K562 (cell line): ENCODE data around the gene DNM1. TPM values are rescaled to one million over a fixed set of nuclear protein-coding genes. Genes with fewer than 3 reads are reported as not detected.
A peak's percentile ranks its signal among the peaks of the same experiment; 100 is the strongest.
"Not testable (repeated sequence)": the region's sequence is repeated elsewhere in the genome, so short reads cannot be mapped to it uniquely, and the experiment has no call there.

Experiments
- ATF4 ChIP-seq: fragments of 450-650 bp; formaldehyde crosslinking; IDR thresholded peaks from 2 replicates; pipeline ENCODE4 v1.4.0; 2022; ENCODE audit warnings: mild to moderate bottlenecking, moderate library complexity
- ERF ChIP-seq: fragments of 450-650 bp; formaldehyde crosslinking; IDR thresholded peaks from 2 replicates; pipeline ENCODE4 v1.4.0; 2020; ENCODE audit warnings: mild to moderate bottlenecking, mixed read lengths
- ETV1 ChIP-seq: fragments of 450-650 bp; conservative IDR thresholded peaks from 2 replicates; pipeline ENCODE4 v1.6.1; 2016; ENCODE audit warnings: missing genetic modification characterization, control low read depth, low read depth, missing compliant biosample characterization
- ID3 ChIP-seq, 2 experiments: fragments of 250-450 bp in 1 of 2; fragments of 450-650 bp in 1 of 2; sonication (Bioruptor Pico) in 1 of 2; IDR thresholded peaks; 2 replicates each; pipeline versions ENCODE4 v1.6.1 to v1.8.0; 2016 to 2021; ENCODE audit warnings: mild to moderate bottlenecking in 2 of 2, moderate library complexity in 2 of 2, missing compliant biosample characterization in 1 of 2, missing genetic modification characterization in 1 of 2
- JUN ChIP-seq, 2 experiments: sonication (generic) in 1 of 2; formaldehyde crosslinking in 1 of 2; IDR thresholded peaks; 2 replicates each; pipeline versions ENCODE4 v1.6.1 to v1.8.0; 2012 to 2022; ENCODE audit warnings: borderline replicate concordance in 2 of 2, mild to moderate bottlenecking in 2 of 2, improper control_type of control experiment in 1 of 2, low read depth in 1 of 2, low read length in 1 of 2, missing genetic modification reagents in 1 of 2
- JUNB ChIP-seq: fragments of 450-650 bp; formaldehyde crosslinking; conservative IDR thresholded peaks from 2 replicates; pipeline ENCODE4 v1.4.0; 2020; ENCODE audit warnings: mild to moderate bottlenecking
- KDM2B ChIP-seq: fragments of 250-450 bp; sonication (Bioruptor Pico); IDR thresholded peaks from 2 replicates; pipeline ENCODE4 v1.8.0; 2021; ENCODE audit warnings: mild to moderate bottlenecking, moderate library complexity
- KLF6 ChIP-seq: fragments of 250-450 bp; sonication (Bioruptor Pico); IDR thresholded peaks from 2 replicates; pipeline ENCODE4 v1.4.0; 2020; ENCODE audit warnings: mild to moderate bottlenecking, moderate library complexity, borderline replicate concordance
- MLX ChIP-seq, 2 experiments: fragments of 450-650 bp in 1 of 2; sonication (generic) in 1 of 2; formaldehyde crosslinking; conservative IDR thresholded peaks; 2 replicates each; pipeline versions ENCODE4 v1.4.0 to v1.8.1; 2020 to 2022; ENCODE audit warnings: mild to moderate bottlenecking in 1 of 2, missing genetic modification reagents in 1 of 2
- MTF1 ChIP-seq: fragments of 250-450 bp; sonication (Bioruptor Pico); IDR thresholded peaks from 2 replicates; pipeline ENCODE4 v1.9.0; 2021; ENCODE audit warnings: moderate library complexity, mild to moderate bottlenecking, inconsistent platforms, borderline replicate concordance
- MYC ChIP-seq, 2 experiments: fragments of 250-450 bp in 1 of 2; sonication (Bioruptor Pico) in 1 of 2; IDR thresholded peaks; 2 replicates each; pipeline versions ENCODE4 v1.5.1 to v1.6.1; 2012 to 2021; ENCODE audit warnings: low read depth in 2 of 2, borderline replicate concordance in 1 of 2, improper control_type of control experiment in 1 of 2, low read length in 1 of 2, mild to moderate bottlenecking in 1 of 2, moderate library complexity in 1 of 2
- NR4A1 ChIP-seq, 2 experiments: fragments of 250-450 bp in 1 of 2; fragments of 450-650 bp in 1 of 2; sonication (Bioruptor Pico) in 1 of 2; IDR thresholded peaks; 2 replicates each; pipeline versions ENCODE4 v1.4.0 to v1.6.1; 2016 to 2020; ENCODE audit warnings: mild to moderate bottlenecking in 2 of 2, missing compliant biosample characterization in 1 of 2, missing genetic modification characterization in 1 of 2, moderate library complexity in 1 of 2
- POU5F1 ChIP-seq: fragments of 150-350 bp; IDR thresholded peaks from 2 replicates; pipeline ENCODE4 v1.6.1; 2014; ENCODE audit warnings: borderline replicate concordance, low read length, low read depth, mild to moderate bottlenecking; ENCODE audit not compliant: partially characterized antibody
- TEAD1 ChIP-seq, 2 experiments: fragments of 450-650 bp in 1 of 2; sonication (generic) in 1 of 2; formaldehyde crosslinking; IDR thresholded peaks; 2 replicates each; pipeline versions ENCODE4 v1.4.0 to v1.8.0; 2020 to 2022; ENCODE audit warnings: mild to moderate bottlenecking in 2 of 2, missing genetic modification reagents in 1 of 2
- ZFP1 ChIP-seq: fragments of 450-650 bp; formaldehyde crosslinking; IDR thresholded peaks from 2 replicates; pipeline ENCODE4 v1.4.0; 2020; ENCODE audit warnings: mild to moderate bottlenecking, mixed read lengths
- ZNF134 ChIP-seq: fragments of 250-450 bp; sonication (Bioruptor Pico); conservative IDR thresholded peaks from 2 replicates; pipeline ENCODE4 v1.4.0; 2020
- ZNF436 ChIP-seq: fragments of 250-450, 450-650 bp; sonication (Bioruptor Pico); formaldehyde crosslinking; IDR thresholded peaks from 2 replicates; pipeline ENCODE4 v1.7.0; 2020; ENCODE audit warnings: mild to moderate bottlenecking
- ZNF445 ChIP-seq: fragments of 250-450 bp; sonication (Bioruptor Pico); IDR thresholded peaks from 2 replicates; pipeline ENCODE4 v1.4.0; 2020; ENCODE audit warnings: low read depth, mild to moderate bottlenecking, moderate library complexity
- ZNF695 ChIP-seq: fragments of 450-650 bp; formaldehyde crosslinking; IDR thresholded peaks from 2 replicates; pipeline ENCODE4 v1.4.0; 2020; ENCODE audit warnings: mild to moderate bottlenecking, moderate library complexity
- ZNF696 ChIP-seq: fragments of 250-450 bp; sonication (Bioruptor Pico); conservative IDR thresholded peaks from 2 replicates; pipeline ENCODE4 v1.4.0; 2020; ENCODE audit warnings: mild to moderate bottlenecking, moderate library complexity
- ZNF785 ChIP-seq: fragments of 250-450 bp; sonication (Bioruptor Pico); IDR thresholded peaks from 2 replicates; pipeline ENCODE4 v1.4.0; 2020; ENCODE audit warnings: mild to moderate bottlenecking
- ZSCAN32 ChIP-seq: fragments of 450-650 bp; formaldehyde crosslinking; IDR thresholded peaks from 2 replicates; pipeline ENCODE4 v1.4.0; 2020; ENCODE audit warnings: mild to moderate bottlenecking, moderate library complexity
- polyA plus RNA-seq, 8 experiments: library from polyadenylated mRNA; depleted of rRNA in 4 of 8; stranded (reverse) in 5 of 8; unstranded in 3 of 8; fragments of >200 nt; fragmentation: Nextera tagmentation in 2 of 8; fragmentation: Illumina TruSeq in 1 of 8; extraction: Ambion mirVana in 2 of 8; extraction: Trizol in 1 of 8; gene quantifications; 2 replicates each; pipeline versions ENCODE4 v1.2.1 to v1.2.3, GENCODE V29; 2011 to 2014; ENCODE audit warnings: inconsistent platforms in 1 of 8, missing spikeins in 1 of 8
- total RNA-seq, 7 experiments: library from RNA; depleted of rRNA in 6 of 7; stranded (reverse); fragments of >200 nt in 6 of 7; fragmentation: Illumina TruSeq in 2 of 7; extraction: Trizol in 2 of 7; gene quantifications; 2 replicates each; pipeline versions ENCODE4 v1.2.1 to v1.2.3, GENCODE V29; 2011 to 2021; ENCODE audit warnings: low replicate concordance in 1 of 7

The DNM1 gene
- total and polyA plus RNA-seq, 9 of the 15 experiments (the other 6 are each of a cell fraction or from before 2014, with no cell fraction given): 0.39 to 23.1 (median 9.1) TPM

GRCh38 chr9:128279088-128280073 lies 76.2 kb downstream of the DNM1 start (continued):
- TF ChIP-seq ZNF445 (CRISPR knock-in tag) (peak; percentile 72; the same call in 1 of the 2 replicates), ZSCAN32 (CRISPR knock-in tag) (peak; percentile 63; the same call in 1 of the 2 replicates), TEAD1 (CRISPR knock-in tag; IDR thresholded peaks at IDR 0.05) (peak in 1 of 2 experiments; percentile 57; a peak in 2 of 4 replicates), ZNF785 (CRISPR knock-in tag) (peak; percentile 33; the same call in 1 of the 2 replicates), ID3 (tag; IDR thresholded peaks at IDR 0.05) (peak; percentile 24; the same call in 1 of the 2 replicates), JUNB (0 out of 2 replicates have a peak, but pooled peaks have one; percentile 9), NR4A1 (CRISPR knock-in tag; IDR thresholded peaks at IDR 0.05) (peak; percentile 91), NR4A1 (tag; IDR thresholded peaks at IDR 0.05) (0 out of 2 replicates have a peak, but pooled peaks have one; percentile 27), ATF4 (CRISPR knock-in tag) (peak; percentile 60; the same call in 1 of the 2 replicates), MYC (IDR thresholded peaks at IDR 0.05; ENCODE audit: low read depth, low read length) (peak; percentile 54), MYC (CRISPR knock-in tag; IDR thresholded peaks at IDR 0.05; ENCODE audit: borderline replicate concordance, low read depth) (0 out of 2 replicates have a peak, but pooled peaks have one; percentile 24), ZNF696 (CRISPR knock-in tag) (0 out of 2 replicates have a peak, but pooled peaks have one; percentile 50), MTF1 (CRISPR knock-in tag) (peak; percentile 85; the same call in 1 of the 2 replicates), KDM2B (CRISPR knock-in tag) (0 out of 2 replicates have a peak, but pooled peaks have one; percentile 72), POU5F1 (peak; percentile 24), KLF6 (CRISPR knock-in tag) (peak; percentile 71; the same call in 1 of the 2 replicates), MLX (CRISPR knock-in tag; conservative IDR thresholded peaks at IDR 0.05) (peak; percentile 31 to 92; a peak in 3 of 4 replicates), ZNF436 (CRISPR knock-in tag) (peak; percentile 53), ERF (CRISPR knock-in tag) (peak; percentile 38), ZFP1 (CRISPR knock-in tag) (peak; percentile 50; the same call in 1 of the 2 replicates), ZNF134 (CRISPR knock-in tag) (peak; percentile 48; the same call in 1 of the 2 replicates), ZNF695 (CRISPR knock-in tag) (peak; percentile 66; the same call in 1 of the 2 replicates), ETV1 (tag) (peak; percentile 73), JUN (IDR thresholded peaks at IDR 0.05; ENCODE audit: borderline replicate concordance, low read depth, low read length) (peak; percentile 17; the same call in 1 of the 2 replicates)
- not testable (repeated sequence) for TF ChIP-seq ID3 (CRISPR knock-in tag; IDR thresholded peaks at IDR 0.05); JUN (CRISPR knock-in tag; IDR thresholded peaks at IDR 0.05; ENCODE audit: borderline replicate concordance)
